Transverse colon (tissue), 4 donors: ENCODE results near the gene ACSM2B.
"Not testable (repeated sequence)": the region's sequence is repeated elsewhere in the genome, so short reads cannot be mapped to it uniquely, and the experiment has no call there.

ENCODE experiments used
- EP300 ChIP-seq: sonication (generic); formaldehyde crosslinking; IDR thresholded peaks from one replicate; pipeline ENCODE4 v1.6.1; 2017; ENCODE audit warnings: antibody characterized with exemption, low read depth
- POLR2A ChIP-seq: fragments of 450-650 bp; IDR thresholded peaks from one replicate; pipeline ENCODE4 v1.6.1; 2016; ENCODE audit warnings: antibody characterized with exemption, mild to moderate bottlenecking, moderate library complexity
- POLR2AphosphoS5 ChIP-seq, 3 donors: sonication (generic); formaldehyde crosslinking; IDR thresholded peaks; one replicate each; pipeline ENCODE4 v1.6.1; 2016; ENCODE audit warnings: antibody characterized with exemption in 3 of 3
- TF ChIP-seq, protein P1 (sequence below), 5 experiments: fragments of 200-600 bp in 3 of 5; fragments of 450-650 bp in 2 of 5; sonication (generic) in 3 of 5; IDR thresholded peaks; 1 replicate in 2 of 5; 2 replicates in 3 of 5; pipeline ENCODE4 v1.5.1; 2016 to 2017; ENCODE audit warnings: antibody characterized with exemption in 5 of 5, inconsistent platforms in 3 of 5, mild to moderate bottlenecking in 2 of 5, moderate library complexity in 1 of 5

DNA sequence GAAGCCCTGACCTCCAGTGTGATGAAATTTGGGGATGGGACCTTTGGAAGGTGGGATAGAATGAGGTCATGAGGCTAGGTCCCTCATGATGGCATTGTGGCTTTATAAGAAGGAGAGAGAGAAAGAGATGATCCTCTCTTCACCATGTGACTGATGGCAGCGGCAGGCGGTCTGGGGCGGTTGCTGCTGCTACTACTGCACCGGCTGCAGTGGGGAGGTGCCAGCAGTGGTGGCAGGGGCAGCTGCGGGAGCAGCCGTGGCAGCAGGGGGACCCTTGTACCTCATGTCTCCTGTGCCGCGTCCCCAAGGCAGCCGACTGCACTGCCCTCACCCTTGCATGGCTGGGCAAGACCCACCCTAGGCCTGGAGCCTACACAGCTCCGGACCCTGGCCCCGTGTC is 84.7 kb downstream of the ACSM2B start:
- TF ChIP-seq, protein P1, sequence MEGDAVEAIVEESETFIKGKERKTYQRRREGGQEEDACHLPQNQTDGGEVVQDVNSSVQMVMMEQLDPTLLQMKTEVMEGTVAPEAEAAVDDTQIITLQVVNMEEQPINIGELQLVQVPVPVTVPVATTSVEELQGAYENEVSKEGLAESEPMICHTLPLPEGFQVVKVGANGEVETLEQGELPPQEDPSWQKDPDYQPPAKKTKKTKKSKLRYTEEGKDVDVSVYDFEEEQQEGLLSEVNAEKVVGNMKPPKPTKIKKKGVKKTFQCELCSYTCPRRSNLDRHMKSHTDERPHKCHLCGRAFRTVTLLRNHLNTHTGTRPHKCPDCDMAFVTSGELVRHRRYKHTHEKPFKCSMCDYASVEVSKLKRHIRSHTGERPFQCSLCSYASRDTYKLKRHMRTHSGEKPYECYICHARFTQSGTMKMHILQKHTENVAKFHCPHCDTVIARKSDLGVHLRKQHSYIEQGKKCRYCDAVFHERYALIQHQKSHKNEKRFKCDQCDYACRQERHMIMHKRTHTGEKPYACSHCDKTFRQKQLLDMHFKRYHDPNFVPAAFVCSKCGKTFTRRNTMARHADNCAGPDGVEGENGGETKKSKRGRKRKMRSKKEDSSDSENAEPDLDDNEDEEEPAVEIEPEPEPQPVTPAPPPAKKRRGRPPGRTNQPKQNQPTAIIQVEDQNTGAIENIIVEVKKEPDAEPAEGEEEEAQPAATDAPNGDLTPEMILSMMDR (IDR thresholded peaks at IDR 0.05), result not testable (repeated sequence)
- TF ChIP-seq POLR2A; EP300; POLR2AphosphoS5 (IDR thresholded peaks at IDR 0.05): not testable (repeated sequence)
